Mucosa of rectum (tissue), 2 donors: ENCODE measurements around the gene SCN4A.
"Not testable (repeated sequence)": the region's sequence is repeated elsewhere in the genome, so short reads cannot be mapped to it uniquely, and the experiment has no call there.

Source experiments
- H3K27ac ChIP-seq, 2 donors: one replicate each; pipeline ENCODE4 v1.7.0; 2013; ENCODE audit warnings: inconsistent platforms in 2 of 2, low read depth in 2 of 2, low read length in 2 of 2
- H3K27me3 ChIP-seq, 2 donors: one replicate each; pipeline ENCODE4 v1.7.0; 2013; ENCODE audit warnings: low read length in 2 of 2; ENCODE audit not compliant: control insufficient read depth in 2 of 2, insufficient read depth in 2 of 2
- H3K36me3 ChIP-seq, 2 donors: one replicate each; pipeline ENCODE4 v1.7.0; 2013; ENCODE audit warnings: low read length in 2 of 2; ENCODE audit not compliant: control insufficient read depth in 2 of 2, insufficient read depth in 2 of 2
- H3K4me1 ChIP-seq, 2 donors: one replicate each; pipeline ENCODE4 v1.7.0; 2013; ENCODE audit warnings: low read length in 2 of 2, mild to moderate bottlenecking in 1 of 2; ENCODE audit not compliant: control insufficient read depth in 2 of 2, insufficient read depth in 2 of 2
- H3K4me3 ChIP-seq, 2 donors: one replicate each; pipeline ENCODE4 v1.7.0; 2013; ENCODE audit warnings: low read length in 2 of 2
- H3K9ac ChIP-seq, 2 donors: one replicate each; pipeline ENCODE4 v1.7.0; 2013; ENCODE audit warnings: low read length in 2 of 2, low read depth in 1 of 2, mild to moderate bottlenecking in 1 of 2
- H3K9me3 ChIP-seq, 2 donors: one replicate each; pipeline ENCODE4 v1.7.0; 2013; ENCODE audit warnings: low read length in 2 of 2; ENCODE audit not compliant: control insufficient read depth in 2 of 2
- donor health status: healthy.
- donor health status: Normal muscosa, but diverticular disease.

SCN4A gene

DNA sequence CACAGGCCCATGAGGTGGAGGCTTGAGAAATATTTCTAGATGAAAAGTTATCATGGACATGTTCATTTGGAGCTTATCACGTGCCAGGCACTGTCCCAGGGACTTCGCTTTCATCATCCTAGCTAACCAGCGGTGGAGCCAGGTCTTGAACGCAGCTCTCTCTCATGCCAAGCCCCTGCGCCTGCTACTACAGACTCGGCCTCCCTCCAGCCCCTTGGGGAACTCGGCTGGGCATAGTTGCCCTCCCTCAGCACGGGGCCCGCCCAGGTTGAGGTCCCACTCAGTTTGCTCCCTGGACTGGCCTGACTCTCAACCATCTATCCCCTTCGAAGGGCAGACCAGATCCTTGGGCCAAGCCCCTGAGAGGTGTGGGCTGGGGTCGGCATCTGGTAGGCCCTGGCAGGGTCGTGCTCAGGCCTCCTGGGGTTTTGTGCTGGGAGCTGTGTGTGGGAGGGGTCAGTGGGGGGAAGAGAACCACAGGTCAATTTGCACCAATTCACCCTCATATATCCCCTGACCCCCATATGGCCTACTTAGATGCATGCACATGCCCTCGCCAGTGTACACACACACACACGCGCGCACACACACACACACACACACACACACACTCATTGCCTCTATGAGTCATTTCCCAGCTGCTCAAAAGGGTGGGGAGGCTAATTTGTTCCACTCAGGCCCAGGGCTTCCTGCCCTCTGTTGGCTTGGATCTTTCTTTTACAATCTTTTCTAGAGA lies 12.1 kb upstream of the SCN4A start:
- no peaks in the 10 kb centered on the region for H3K36me3 ChIP-seq
- no peaks in the 10 kb centered on the region for H3K9me3 ChIP-seq
- peaks cover 0 to 6% of the 10 kb centered on the region in 2 donors for H3K4me1 ChIP-seq
- peaks cover 0 to under 1% of the 10 kb centered on the region in 2 donors for H3K27me3 ChIP-seq
- H3K4me3 ChIP-seq = no peak overlapping the region
- no peak overlapping the region for H3K9ac ChIP-seq
- H3K27ac ChIP-seq = peak overlapping the region; percentile 34 to 61

DNA sequence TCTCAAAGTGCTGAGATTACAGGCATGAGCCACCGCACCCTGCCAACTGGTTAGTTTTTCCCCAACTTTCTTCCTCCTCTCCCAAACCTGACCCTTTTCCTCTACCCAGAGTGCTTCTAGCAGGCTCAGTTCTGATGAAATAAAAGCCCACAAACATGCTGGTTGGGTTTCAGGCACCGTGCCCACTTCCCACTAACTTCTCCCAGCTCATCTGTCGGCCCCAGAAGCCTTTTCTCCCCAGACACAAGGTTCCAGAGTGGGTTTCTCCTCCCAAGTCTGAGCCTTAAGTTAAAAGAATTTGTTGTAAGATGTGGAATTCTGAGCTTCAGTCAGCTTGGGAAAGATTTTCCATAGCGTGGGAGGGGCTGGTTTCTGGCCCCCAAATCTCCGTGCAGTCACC lies 11.5 kb upstream of the SCN4A start:
- H3K27ac ChIP-seq = no peak overlapping the region
- no peaks in the 10 kb centered on the region for H3K36me3 ChIP-seq
- peaks cover 0 to 6% of the 10 kb centered on the region in 2 donors for H3K4me1 ChIP-seq
- H3K4me3 ChIP-seq = no peak overlapping the region
- H3K27me3 ChIP-seq = no peaks in the 10 kb centered on the region
- no peak overlapping the region for H3K9ac ChIP-seq
- no peaks in the 10 kb centered on the region for H3K9me3 ChIP-seq

DNA sequence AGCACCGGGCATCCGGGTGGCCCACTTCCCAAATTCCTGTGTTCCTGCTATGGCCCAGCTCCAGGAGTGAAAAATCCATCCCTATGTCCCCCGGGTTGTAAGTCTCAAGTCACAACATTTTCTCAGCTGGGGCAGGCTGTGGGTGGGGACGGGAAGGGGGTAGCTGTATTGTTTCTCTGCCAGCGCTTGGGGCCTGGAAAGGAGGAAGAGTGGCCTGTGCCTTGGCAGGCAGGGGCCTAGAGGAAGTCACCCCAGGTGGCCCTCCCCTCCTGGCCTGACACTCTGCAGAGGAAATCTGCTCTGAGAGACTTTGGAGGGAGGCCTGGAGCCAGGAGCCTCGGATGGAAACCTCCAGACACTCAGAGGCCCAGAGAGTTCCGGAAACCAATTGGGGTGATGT lies 10.6 kb upstream of the SCN4A start:
- no peaks in the 10 kb centered on the region for H3K27me3 ChIP-seq
- H3K36me3 ChIP-seq = no peaks in the 10 kb centered on the region
- H3K4me3 ChIP-seq = no peak overlapping the region
- no peak overlapping the region for H3K27ac ChIP-seq
- H3K4me1 ChIP-seq = peaks cover 0 to 6% of the 10 kb centered on the region in 2 donors
- H3K9ac ChIP-seq = no peak overlapping the region
- H3K9me3 ChIP-seq = no peaks in the 10 kb centered on the region

DNA sequence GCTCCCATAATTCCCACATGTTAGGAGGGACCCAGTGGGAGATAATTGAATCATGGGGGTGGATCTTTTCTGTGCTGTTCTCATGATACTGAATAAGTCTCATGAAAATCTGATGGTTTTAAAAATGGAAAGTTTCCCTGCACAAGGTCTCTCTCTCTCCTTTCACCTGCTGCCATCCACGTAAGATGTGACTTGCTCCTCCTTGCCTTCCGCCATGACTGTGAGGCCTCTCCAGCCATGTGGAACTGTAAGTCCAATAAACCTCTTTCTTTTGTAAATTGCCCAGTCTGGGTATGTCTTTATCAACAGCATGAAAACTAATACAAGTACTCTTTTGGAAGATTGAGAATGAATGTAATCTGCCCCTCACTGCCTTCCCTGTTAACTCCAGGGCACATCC lies 9.9 kb upstream of the SCN4A start:
- not testable (repeated sequence) for H3K36me3 ChIP-seq, H3K27ac ChIP-seq, H3K4me3 ChIP-seq, H3K9ac ChIP-seq, H3K27me3 ChIP-seq, H3K9me3 ChIP-seq, H3K4me1 ChIP-seq

DNA sequence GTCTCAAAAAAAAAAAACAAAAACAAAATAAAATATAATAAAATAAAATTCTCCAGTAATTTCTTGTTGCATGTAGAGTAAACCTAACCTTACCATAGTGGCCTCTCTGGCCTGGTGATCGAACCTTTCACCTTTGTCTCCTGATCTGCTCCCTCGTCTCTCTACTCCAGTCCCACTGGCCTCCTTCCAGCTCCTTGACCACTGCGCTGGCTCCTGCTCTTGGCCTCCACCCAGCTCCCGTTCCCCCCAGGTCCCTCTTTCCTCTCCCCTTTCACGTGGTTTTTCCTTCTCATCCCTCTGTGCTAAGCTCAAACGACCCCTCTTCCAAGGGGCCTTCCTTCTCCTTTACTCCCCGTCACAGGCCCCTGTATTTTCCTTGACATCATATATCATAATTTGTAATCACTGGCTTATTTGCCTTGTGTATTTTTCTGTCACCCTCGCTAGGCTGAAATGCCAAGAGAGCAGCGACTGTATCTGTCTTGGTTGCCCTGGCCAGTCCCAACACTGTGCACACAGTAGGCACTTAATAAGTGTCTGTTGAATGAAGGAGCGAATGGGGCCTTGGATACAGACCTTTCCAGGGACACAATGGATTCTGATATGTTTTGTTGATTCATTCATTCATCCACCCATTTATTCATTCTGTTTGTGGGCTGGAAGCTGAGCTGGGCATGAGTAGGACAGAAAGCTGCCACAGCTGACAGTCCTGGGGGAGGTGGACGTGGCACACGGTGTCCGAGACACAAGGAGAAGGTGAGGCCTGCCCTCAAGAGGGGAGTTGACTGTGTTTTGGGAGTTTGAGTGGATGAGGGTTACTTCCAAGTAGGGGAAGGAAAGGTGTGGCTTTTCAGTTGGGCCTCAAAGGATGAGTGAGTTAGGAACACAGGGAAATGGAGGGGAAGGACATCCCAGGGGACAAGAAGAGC lies 5.8 kb upstream of the SCN4A start:
- no peaks in the 10 kb centered on the region for H3K27me3 ChIP-seq
- no peak overlapping the region for H3K9ac ChIP-seq
- no peak overlapping the region for H3K4me3 ChIP-seq
- H3K4me1 ChIP-seq = no peaks in the 10 kb centered on the region
- H3K9me3 ChIP-seq = no peaks in the 10 kb centered on the region
- H3K36me3 ChIP-seq = no peaks in the 10 kb centered on the region
- no peak overlapping the region for H3K27ac ChIP-seq

DNA sequence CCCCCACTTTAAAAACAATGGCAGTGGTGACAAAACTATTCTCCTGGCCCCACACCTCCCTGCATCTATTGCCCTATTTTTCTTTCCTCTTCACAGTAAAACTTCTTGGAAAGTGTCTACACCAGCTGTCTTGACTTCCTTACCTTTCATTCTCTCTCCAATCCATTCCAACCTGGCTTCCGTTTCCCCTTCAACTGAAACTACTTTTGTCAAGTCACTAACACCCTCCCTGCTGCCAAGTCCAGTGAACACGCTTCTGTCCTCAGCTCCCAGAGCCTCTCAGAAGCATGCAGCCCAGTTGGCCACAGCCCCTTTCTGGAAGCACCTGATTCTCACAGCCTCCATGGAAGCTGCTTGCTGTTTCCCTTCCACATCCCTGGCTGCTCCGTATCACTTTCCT lies 4.0 kb upstream of the SCN4A start:
- no peaks in the 10 kb centered on the region for H3K4me1 ChIP-seq
- H3K4me3 ChIP-seq = no peak overlapping the region
- no peaks in the 10 kb centered on the region for H3K27me3 ChIP-seq
- no peaks in the 10 kb centered on the region for H3K36me3 ChIP-seq
- no peaks in the 10 kb centered on the region for H3K9me3 ChIP-seq
- no peak overlapping the region for H3K9ac ChIP-seq
- H3K27ac ChIP-seq = no peak overlapping the region

DNA sequence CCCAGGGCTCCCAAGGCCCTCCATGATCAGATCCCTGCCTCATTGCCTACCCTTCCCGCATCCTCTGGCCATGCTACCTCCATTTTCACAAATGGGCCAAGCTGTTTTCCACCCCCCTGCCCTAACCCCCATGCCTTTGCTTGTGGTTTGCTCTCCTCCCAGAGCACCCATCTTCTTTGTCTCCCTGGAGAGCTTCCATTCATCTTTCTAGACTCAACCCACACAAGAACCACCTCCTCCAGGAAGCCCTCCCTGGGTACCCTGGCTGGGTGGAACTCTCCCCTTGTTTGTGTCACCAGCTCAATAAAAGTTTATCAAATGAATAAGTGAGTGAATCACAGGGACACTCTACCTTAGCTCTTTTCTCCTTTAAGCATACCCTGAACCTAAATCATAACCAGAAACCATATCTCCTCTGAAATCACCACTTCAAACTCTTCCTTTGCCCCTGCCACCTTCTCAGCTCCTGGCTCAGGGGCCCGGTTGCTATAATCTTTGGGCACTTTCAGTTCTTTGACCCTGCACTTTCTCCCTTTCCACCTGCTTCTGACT lies 2.9 kb upstream of the SCN4A start:
- H3K27me3 ChIP-seq = no peaks in the 10 kb centered on the region
- H3K4me1 ChIP-seq = no peaks in the 10 kb centered on the region
- no peaks in the 10 kb centered on the region for H3K9me3 ChIP-seq
- no peak overlapping the region for H3K4me3 ChIP-seq
- no peaks in the 10 kb centered on the region for H3K36me3 ChIP-seq
- no peak overlapping the region for H3K27ac ChIP-seq
- H3K9ac ChIP-seq = no peak overlapping the region

DNA sequence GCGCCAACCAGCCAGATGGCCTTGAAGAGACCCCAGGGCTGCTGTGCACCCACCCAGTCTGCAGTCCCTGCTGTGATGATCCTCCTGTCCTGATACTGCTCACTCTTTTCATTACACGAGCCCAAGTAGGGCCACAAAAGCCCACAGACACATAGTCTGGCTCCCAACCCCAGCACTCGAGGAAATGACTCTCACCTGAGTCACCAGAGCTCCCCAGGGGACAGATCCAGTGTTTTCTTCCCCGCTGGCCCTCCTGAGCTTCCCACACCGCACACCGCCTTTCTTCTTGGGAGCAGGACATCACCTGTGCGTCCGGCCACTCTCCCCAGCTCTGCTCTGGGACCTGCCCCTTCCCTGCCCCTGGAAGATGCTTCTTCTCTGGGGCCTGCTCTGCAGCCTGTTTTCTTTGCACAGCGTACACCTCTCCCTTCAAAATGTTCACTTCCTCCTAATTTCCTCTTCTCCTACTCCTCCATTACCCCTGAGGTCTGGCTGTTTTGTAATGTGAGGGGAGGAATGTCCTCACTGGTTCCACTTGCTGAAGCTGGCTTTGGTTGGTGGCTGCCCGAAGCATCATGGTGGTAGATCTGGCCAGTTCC lies 2.0 kb upstream of the SCN4A start:
- Histone ChIP-seq H3K4me1 (no peaks in the 10 kb centered on the region), H3K27ac (no peak overlapping the region), H3K9me3 (no peaks in the 10 kb centered on the region), H3K9ac (no peak overlapping the region), H3K27me3 (no peaks in the 10 kb centered on the region), H3K4me3 (no peak overlapping the region), H3K36me3 (no peaks in the 10 kb centered on the region)

DNA sequence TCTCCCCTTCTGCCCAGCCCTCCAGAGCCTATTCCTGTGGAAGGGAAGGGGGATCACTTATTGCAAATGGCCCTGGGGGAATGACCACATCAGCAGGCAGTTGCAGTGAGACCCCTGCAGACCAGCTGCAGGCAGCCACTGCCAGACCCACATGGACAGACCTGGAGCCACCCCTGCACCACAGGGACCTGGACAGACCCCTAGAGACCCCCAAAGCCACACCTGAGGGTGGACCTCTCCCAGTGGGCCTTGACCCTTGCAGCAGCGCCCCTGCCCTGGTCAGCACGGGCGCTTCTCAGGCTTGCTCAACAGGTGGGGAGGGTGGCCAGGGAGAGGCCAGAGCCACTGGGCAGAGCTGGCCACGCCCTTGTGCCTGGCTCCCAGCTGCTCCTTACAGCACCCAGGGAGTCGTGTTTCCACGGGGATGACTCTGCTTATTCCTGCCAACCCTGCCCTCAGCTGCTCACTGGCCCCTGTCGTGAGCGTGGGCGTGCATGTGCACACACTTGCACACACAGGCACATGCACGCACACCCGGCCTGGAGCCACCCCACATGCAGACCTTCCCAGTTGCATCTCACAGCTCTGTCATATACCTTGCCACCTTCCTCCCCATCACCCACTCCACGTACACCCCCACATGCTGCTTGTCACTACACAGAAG lies 1.3 kb upstream of the SCN4A start:
- H3K27ac ChIP-seq = no peak overlapping the region
- no peaks in the 10 kb centered on the region for H3K36me3 ChIP-seq
- no peaks in the 10 kb centered on the region for H3K4me1 ChIP-seq
- H3K4me3 ChIP-seq = no peak overlapping the region
- H3K27me3 ChIP-seq = no peaks in the 10 kb centered on the region
- no peaks in the 10 kb centered on the region for H3K9me3 ChIP-seq
- no peak overlapping the region for H3K9ac ChIP-seq
